K562 (cell line): ENCODE data around the gene KCNQ2. TPM values are rescaled to one million over a fixed set of nuclear protein-coding genes. Genes with fewer than 3 reads are reported as not detected.

Source experiments
- ATAC-seq: fragments of 200-7000 bp; cut with Tn5 transposase; 3 replicates; pipeline ENCODE4 v1.9.1; 2020; ENCODE audit warnings: moderate library complexity
- BruUV-seq: library from RNA; stranded (reverse); fragments of 400-500 nt; replicated peaks from 2 replicates; lab custom pipeline; 2021; lab: Mats Ljungman, UMichigan
- CTCF ChIA-PET: fragments of 300-600 bp; formaldehyde crosslinking; extraction: SDS; loops from one replicate; lab custom pipeline; 2021; ENCODE audit warnings: low intra/inter-chr PET ratio; lab: Yijun Ruan, JAX
- POLR2A ChIA-PET: fragments of 300-600, 350-650 bp; sonication (Branson Sonifier 250); formaldehyde crosslinking; extraction: SDS; loops from one replicate; lab custom pipeline; 2021; ENCODE audit warnings: antibody characterized with exemption, inconsistent platforms; lab: Yijun Ruan, JAX
- DNase-seq, 4 experiments: peaks; one replicate each; pipeline versions ENCODE4 v3.0.0 to v3.0.0-alpha.2; 2011 to 2018; ENCODE audit warnings: low spot score in 3 of 4, mixed read lengths in 3 of 4; ENCODE audit errors: extremely low read depth in 1 of 4
- FAIRE-seq: peaks from 2 replicates; lab custom pipeline; 2011; peaks lifted over from hg19 to GRCh38; lab: Jason Lieb, UNC
- H2AFZ ChIP-seq: 2 replicates; pipeline ENCODE4 v1.6.0; 2011; ENCODE audit warnings: low read depth, low read length, control low read depth, inconsistent platforms
- H3K27ac ChIP-seq: fragments of 200-600 bp; 3 replicates; pipeline ENCODE4 v1.8.0; 2011; ENCODE audit warnings: low read depth, mild to moderate bottlenecking, control low read depth, inconsistent platforms, low read length, moderate library complexity, mixed read lengths; ENCODE audit errors: extremely low read depth
- H3K27me3 ChIP-seq, 2 experiments: fragments of 300-600 bp in 1 of 2; 2 replicates in 1 of 2; 3 replicates in 1 of 2; pipeline versions ENCODE4 v1.6.0 to v1.8.0; 2011; ENCODE audit warnings: inconsistent platforms in 2 of 2, low read length in 2 of 2, mild to moderate bottlenecking in 1 of 2, mixed read lengths in 1 of 2, moderate library complexity in 1 of 2; ENCODE audit not compliant: control insufficient read depth in 2 of 2, insufficient read depth in 2 of 2
- H3K36me3 ChIP-seq: fragments of 300-600 bp; 3 replicates; pipeline ENCODE4 v1.8.0; 2011; ENCODE audit warnings: mild to moderate bottlenecking, low read length, inconsistent platforms; ENCODE audit not compliant: control insufficient read depth, insufficient read depth
- H3K4me1 ChIP-seq, 2 experiments: fragments of 200-600 bp in 1 of 2; replicated peaks in 1 of 2; 2 replicates in 1 of 2; 3 replicates in 1 of 2; pipeline versions ENCODE4 v1.5.1 to v1.8.0; 2011; ENCODE audit warnings: inconsistent platforms in 2 of 2, low read length in 2 of 2, mild to moderate bottlenecking in 1 of 2, mixed read lengths in 1 of 2, moderate library complexity in 1 of 2; ENCODE audit not compliant: control insufficient read depth in 2 of 2, insufficient read depth in 2 of 2
- H3K4me2 ChIP-seq: 2 replicates; pipeline ENCODE4 v1.6.1; 2011; ENCODE audit warnings: low read length, control low read depth, inconsistent platforms, mixed read lengths; ENCODE audit not compliant: insufficient read depth
- H3K4me3 ChIP-seq: fragments of 200-600 bp; sonication (generic), shearing (Covaris generic); 2 replicates; pipeline ENCODE4 v1.5.1; 2016; ENCODE audit warnings: control low read depth, inconsistent platforms
- H3K79me2 ChIP-seq: fragments of 200-600 bp; 3 replicates; pipeline ENCODE4 v1.8.0; 2011; ENCODE audit warnings: low read length, inconsistent platforms; ENCODE audit not compliant: control insufficient read depth, insufficient read depth
- H3K9ac ChIP-seq, 2 experiments: 2 replicates each; pipeline versions ENCODE4 v1.6.0 to v1.6.1; 2011; ENCODE audit warnings: low read depth in 2 of 2, low read length in 2 of 2, control low read depth in 1 of 2, inconsistent platforms in 1 of 2, mild to moderate bottlenecking in 1 of 2, mixed read lengths in 1 of 2; ENCODE audit not compliant: insufficient read depth in 1 of 2
- H3K9me1 ChIP-seq: one replicate; pipeline ENCODE4 v1.6.0; 2011; ENCODE audit warnings: inconsistent platforms, mild to moderate bottlenecking, low read length, moderate library complexity; ENCODE audit not compliant: control insufficient read depth, insufficient read depth
- H3K9me3 ChIP-seq: replicated peaks from 2 replicates; pipeline ENCODE4 v1.5.1; 2011; ENCODE audit warnings: low read depth, low read length, inconsistent platforms; ENCODE audit not compliant: control insufficient read depth, insufficient read depth
- H4K20me1 ChIP-seq: replicated peaks from 2 replicates; pipeline ENCODE4 v1.6.1; 2011; ENCODE audit warnings: low read length, inconsistent platforms, mixed read lengths; ENCODE audit not compliant: control insufficient read depth, insufficient read depth
- TAF1 ChIP-seq: IDR thresholded peaks from 2 replicates; pipeline ENCODE4 v1.6.1; 2011; ENCODE audit warnings: mild to moderate bottlenecking, low read length, moderate library complexity; ENCODE audit not compliant: insufficient read depth, control insufficient read depth, severe bottlenecking; ENCODE audit errors: extremely low read depth
- WGBS: fragments of 100-300 bp; shearing (Covaris generic); methylation state at CpG from one replicate; pipeline ENCODE4 v1.1.6; 2016; ENCODE audit warnings: low coverage, mixed read lengths; ENCODE audit not compliant: insufficient coverage; ENCODE audit errors: missing lambda C conversion rate; 5-methylcytosine and 5-hydroxymethylcytosine counted together
- in situ Hi-C: fragments of 300-500 bp; cut with MboI; formaldehyde crosslinking; loops from 4 replicates; pipeline ENCODE4 v1.15.0; 2018; ENCODE audit warnings: inconsistent platforms, mixed read lengths
- intact Hi-C: fragments of 100-400 bp; cut with micrococcal nuclease; formaldehyde crosslinking; loops from 2 replicates; pipeline ENCODE4 v1.14.2; 2022
- polyA plus RNA-seq, 8 experiments: library from polyadenylated mRNA; depleted of rRNA in 4 of 8; stranded (reverse) in 5 of 8; unstranded in 3 of 8; fragments of >200 nt; fragmentation: Nextera tagmentation in 2 of 8; fragmentation: Illumina TruSeq in 1 of 8; extraction: Ambion mirVana in 2 of 8; extraction: Trizol in 1 of 8; gene quantifications; 2 replicates each; pipeline versions ENCODE4 v1.2.1 to v1.2.3, GENCODE V29; 2011 to 2014; ENCODE audit warnings: inconsistent platforms in 1 of 8, missing spikeins in 1 of 8
- total RNA-seq, 7 experiments: library from RNA; depleted of rRNA in 6 of 7; stranded (reverse); fragments of >200 nt in 6 of 7; fragmentation: Illumina TruSeq in 2 of 7; extraction: Trizol in 2 of 7; gene quantifications; 2 replicates each; pipeline versions ENCODE4 v1.2.1 to v1.2.3, GENCODE V29; 2011 to 2021; ENCODE audit warnings: low replicate concordance in 1 of 7
- TF ChIP-seq, protein P1 (sequence below), 3 experiments: IDR thresholded peaks in 2 of 3; conservative IDR thresholded peaks in 1 of 3; 2 replicates each; pipeline ENCODE4 v1.5.1; 2011 to 2012; ENCODE audit warnings: low read length in 3 of 3, mild to moderate bottlenecking in 3 of 3, control low read depth in 2 of 3, improper control_type of control experiment in 1 of 3, inconsistent platforms in 1 of 3, low read depth in 1 of 3, mixed read lengths in 1 of 3, moderate library complexity in 1 of 3; ENCODE audit not compliant: insufficient read depth in 2 of 3

KCNQ2 gene
- total and polyA plus RNA-seq, 9 of the 15 experiments (the other 6 are each of a cell fraction or from before 2014, with no cell fraction given): 0.13 to 0.16 TPM; not detected in 7

DNA sequence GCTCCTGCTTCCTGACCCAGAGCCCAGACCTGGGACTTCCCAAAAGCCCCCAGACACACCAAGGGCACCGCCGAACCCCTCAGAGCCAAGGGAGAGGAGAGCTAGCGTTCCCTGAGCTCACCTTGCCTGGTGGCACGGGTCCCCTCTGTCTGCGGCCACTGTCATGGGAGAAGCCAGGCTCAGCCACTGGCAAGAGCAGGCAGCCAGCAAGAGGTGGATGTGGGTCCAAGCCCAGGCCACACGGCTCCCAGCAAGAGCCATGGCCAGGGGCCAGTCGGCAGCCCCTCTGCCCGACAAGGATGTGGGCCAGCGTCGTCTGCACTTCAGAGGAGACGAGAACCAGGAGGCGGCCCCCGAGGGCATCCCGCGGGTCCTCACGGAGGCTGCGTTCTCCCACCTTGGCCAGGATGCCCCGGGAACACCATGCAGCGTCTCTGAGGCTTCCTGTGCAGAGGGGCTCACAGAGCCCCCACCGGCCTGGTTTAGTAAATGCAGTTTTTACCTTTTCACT is 46.0 kb upstream of the KCNQ2 start:
- CTCF ChIA-PET: no interaction called here
- Histone ChIP-seq H3K4me3 (no peak overlapping the region), H3K4me2 (no peak overlapping the region), H4K20me1 (no peaks in the 10 kb centered on the region), H3K27me3 (peaks cover 33 to 39% of the 10 kb centered on the region in 2 experiments), H3K9ac (no peak overlapping the region), H3K9me3 (peaks cover 7% of the 10 kb centered on the region), H3K9me1 (no peaks in the 10 kb centered on the region), H3K27ac (no peak overlapping the region), H3K4me1 (peaks cover 10 to 56% of the 10 kb centered on the region in 2 experiments; a peak in 4 of 5 replicates), H3K79me2 (peaks cover 14% of the 10 kb centered on the region), H2AFZ (no peak overlapping the region), H3K36me3 (peaks cover 20% of the 10 kb centered on the region; the same call in 2 of the 3 replicates)
- no peak for DNase-seq
- BruUV-seq: no TSS peak
- peak; percentile 58 for FAIRE-seq
- no peak for ATAC-seq
- in situ Hi-C loops (no loop called here), intact Hi-C loops (no loop called here)
- no peak for TF ChIP-seq TAF1
- TF ChIP-seq, protein P1, sequence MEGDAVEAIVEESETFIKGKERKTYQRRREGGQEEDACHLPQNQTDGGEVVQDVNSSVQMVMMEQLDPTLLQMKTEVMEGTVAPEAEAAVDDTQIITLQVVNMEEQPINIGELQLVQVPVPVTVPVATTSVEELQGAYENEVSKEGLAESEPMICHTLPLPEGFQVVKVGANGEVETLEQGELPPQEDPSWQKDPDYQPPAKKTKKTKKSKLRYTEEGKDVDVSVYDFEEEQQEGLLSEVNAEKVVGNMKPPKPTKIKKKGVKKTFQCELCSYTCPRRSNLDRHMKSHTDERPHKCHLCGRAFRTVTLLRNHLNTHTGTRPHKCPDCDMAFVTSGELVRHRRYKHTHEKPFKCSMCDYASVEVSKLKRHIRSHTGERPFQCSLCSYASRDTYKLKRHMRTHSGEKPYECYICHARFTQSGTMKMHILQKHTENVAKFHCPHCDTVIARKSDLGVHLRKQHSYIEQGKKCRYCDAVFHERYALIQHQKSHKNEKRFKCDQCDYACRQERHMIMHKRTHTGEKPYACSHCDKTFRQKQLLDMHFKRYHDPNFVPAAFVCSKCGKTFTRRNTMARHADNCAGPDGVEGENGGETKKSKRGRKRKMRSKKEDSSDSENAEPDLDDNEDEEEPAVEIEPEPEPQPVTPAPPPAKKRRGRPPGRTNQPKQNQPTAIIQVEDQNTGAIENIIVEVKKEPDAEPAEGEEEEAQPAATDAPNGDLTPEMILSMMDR (IDR thresholded peaks at IDR 0.05 in 2 of 3, conservative IDR thresholded peaks at IDR 0.05 in 1 of 3; ENCODE audit: insufficient read depth in 2 of 3, low read depth in 1 of 3, low read length in 3 of 3): peak; percentile 24 to 38 (median 36); a peak in 2 of 6 replicates
- POLR2A ChIA-PET: interaction anchor here (1.0 to 1.9 kb wide), 2 partner anchors 10 to 12 kb away, joined by 5 to 9 read pairs; no protein-coding TSS in a partner anchor
- WGBS: 32% methylated on average over 16 of the region's 20 CpGs
